GM18511 (cell line): ENCODE results near the gene TAOK1.
A peak's percentile ranks its signal among the peaks of the same experiment; 100 is the strongest.

Source experiments
- ATAC-seq: cut with Tn5 transposase; IDR thresholded peaks from one replicate; pipeline ENCODE4 v1.9.1; 2021; ENCODE audit warnings: mild to moderate bottlenecking, moderate library complexity; ENCODE audit not compliant: unreplicated experiment

The TAOK1 gene

DNA sequence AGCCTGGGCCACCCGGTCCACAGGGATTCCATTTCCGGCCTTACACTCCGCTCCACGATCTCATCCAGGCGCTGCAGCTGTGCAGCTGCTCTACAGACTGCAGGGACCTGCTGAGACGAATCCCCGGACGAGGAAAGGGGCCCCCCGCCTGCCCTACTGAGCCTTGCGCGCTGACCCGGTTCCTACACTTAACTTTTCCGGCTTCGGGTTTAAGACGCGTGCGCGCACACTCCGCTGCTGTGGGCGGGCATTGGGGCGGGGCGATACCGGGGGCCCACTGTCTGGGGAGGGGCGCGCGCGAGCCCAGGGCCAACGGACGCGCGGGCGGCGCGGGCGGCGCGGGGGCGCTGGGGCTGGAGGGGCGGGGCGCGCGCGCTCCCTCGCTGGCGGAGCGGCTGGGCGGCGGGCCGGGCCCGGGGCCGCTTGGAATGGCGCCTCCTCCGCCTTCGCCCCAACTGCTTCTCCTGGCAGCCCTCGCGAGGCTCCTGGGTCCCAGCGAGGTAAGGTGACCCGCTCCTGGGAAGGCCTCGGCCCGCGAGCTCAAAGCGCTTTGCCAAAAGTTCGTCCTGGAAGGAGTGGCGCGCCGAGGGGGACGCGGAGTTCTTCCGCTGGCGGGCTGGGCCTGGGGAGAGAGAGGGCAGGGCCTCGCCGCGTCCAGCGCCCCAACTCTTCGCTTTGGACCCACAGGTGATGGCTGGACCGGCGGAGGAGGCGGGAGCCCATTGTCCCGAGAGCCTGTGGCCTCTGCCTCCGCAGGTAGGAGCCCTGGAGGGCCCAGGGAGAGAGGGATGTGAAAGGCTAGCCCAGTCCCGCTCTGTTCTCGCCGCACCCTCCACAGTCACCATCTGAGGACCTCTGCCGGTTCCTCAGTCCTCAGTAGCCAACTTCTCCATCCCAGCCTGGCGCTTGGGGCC lies 178.4 kb downstream of the TAOK1 start, which contains the start of gene TP53I13:
Gene TP53I13, plus strand, starts transcription at position 371 of the 914 bp plus-strand sequence. Its CDS starts 58 bp downstream, at position 429.
- ATAC-seq: peak; percentile 60

DNA sequence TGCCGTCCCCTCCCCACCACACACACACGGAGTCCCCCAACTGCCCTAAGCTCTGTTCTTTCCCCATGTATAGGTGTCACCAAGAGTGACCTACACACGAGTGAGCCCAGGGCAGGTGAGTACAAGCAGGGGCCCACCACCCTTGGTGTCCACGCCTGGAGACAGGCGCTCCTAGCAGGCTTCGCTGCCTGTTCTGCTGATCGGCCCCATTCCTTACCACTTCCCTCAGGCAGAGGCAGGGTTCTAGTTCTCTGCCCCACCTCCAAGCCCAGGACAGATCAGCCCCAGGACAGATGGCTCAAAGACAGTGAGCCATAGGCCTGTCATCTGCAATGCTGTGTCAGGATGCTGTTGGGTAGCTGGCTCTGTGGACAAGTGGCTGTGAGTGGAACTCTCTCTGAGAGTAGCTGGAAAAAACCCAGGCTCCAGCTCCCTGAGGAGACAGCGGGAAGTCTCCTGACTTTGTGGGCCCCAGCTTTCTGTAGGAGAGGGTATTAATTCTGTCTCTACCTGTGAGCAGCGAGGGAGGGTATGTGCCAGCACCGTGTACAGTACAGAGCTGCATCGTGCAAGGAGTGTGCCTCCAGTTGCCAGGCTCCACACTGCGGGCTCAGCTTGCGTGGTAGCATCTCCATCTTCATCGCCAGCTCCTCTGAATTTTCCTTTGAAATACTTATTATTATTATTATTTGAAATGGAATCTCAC lies 179.2 kb downstream of the TAOK1 start:
- ATAC-seq: no peak

GRCh38 chr17:29570521-29570920 lies 180.4 kb downstream of the TAOK1 start:
- no peak for ATAC-seq

DNA sequence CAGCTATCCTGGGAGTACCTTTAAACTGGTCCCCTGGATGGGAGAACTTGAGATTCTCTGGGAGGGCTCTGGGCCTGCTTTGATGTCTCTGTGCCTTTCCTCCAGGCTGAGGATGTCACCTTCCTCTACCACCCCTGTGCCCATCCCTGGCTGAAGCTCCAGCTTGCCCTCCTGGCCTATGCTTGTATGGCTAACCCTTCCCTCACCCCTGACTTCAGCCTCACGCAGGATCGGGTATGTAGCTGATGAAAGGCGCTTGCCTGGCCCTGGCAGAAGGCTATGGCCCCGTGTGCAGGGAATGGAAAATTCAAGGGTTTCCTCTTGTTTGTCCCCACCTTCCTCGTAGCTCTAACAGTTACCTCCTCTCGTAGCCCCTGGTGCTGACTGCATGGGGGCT lies 181.3 kb downstream of the TAOK1 start:
- no peak for ATAC-seq

DNA sequence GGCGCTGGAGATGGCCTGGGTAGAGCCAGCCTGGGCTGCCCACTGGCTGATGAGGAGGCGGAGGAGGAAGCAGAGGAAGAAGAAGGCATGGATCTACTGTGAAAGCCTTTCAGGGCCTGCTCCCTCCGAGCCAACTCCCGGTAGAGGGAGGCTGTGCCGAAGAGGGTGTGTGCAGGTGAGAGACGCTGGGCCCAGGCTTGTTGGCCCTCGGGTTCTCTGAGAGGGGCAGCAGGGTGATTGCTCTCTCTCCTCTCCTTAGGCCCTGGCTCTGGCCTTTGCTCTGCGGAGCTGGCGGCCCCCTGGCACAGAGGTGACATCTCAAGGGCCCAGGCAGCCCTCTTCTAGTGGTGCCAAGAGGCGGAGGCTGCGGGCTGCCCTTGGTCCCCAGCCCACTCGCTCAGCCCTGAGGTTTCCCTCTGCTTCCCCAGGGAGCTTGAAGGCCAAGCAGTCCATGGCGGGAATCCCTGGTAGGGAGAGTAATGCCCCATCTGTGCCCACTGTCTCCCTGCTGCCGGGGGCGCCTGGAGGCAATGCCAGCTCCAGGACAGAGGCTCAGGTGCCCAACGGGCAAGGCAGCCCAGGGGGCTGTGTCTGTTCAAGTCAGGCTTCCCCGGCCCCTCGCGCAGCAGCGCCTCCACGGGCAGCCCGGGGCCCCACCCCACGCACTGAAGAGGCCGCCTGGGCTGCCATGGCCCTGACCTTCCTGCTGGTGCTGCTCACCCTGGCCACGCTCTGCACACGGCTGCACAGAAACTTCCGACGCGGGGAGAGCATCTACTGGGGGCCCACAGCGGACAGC lies 181.9 kb downstream of the TAOK1 start:
- no peak for ATAC-seq

GRCh38 chr17:29572691-29573557 lies 182.8 kb downstream of the TAOK1 start:
- no peak for ATAC-seq

DNA sequence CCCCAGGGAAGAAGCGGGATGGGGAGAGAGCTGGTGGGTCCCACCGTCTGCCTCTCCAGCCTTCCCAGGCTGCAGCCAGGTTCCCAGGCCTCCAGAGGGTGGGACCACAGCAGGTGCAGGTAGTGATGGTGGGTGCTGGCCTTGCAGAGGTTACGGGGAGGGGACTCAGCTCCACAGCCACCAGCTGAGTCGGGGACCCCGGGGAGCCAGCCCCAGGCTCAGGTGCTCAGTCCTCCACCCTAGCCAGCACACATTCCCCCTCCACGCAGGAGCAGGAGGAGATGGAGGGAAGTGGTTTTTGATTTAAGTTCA lies 183.4 kb downstream of the TAOK1 start:
- ATAC-seq: no peak

GRCh38 chr17:29573871-29574731 lies 183.9 kb downstream of the TAOK1 start:
- ATAC-seq: no peak

DNA sequence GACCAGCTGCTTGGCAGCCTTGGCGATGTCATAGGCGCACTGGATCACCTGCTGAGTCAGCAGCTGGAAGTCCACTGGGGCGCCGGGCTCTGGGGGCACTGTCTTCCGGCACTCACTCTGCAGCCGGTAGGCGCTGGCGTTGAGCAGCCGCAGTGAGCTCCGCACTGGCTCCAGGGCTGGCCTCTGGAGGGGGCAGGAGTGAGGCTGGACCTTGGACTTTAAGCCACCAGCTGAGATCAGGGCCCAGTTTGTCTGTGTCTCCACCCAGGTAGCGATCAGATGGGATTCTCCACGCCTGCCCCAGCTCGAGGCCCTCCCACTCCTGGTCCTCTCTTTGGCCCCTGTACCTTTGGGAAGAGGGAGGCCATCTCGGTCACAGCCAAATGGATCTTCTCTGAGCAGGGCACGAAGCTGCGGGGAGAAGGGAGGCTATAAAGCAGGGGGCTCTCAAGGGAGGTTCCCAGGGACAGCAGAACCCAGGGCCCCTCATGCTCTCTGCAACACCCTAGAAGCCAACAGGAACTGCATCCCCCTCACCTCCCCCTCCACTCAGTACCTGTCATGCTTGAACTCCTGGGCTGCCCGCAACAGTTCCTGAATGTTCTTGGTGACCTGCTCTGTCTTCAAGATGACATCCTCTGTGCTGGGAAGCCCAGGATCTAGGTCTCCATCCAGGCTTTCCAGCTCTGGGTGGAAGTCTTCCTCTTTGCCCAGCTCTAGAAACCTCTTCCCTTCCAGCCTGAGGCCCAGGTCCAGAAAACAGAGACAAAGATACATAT lies 184.8 kb downstream of the TAOK1 start:
- no peak for ATAC-seq

GRCh38 chr17:29575511-29576213 lies 185.5 kb downstream of the TAOK1 start:
- no peak for ATAC-seq

GRCh38 chr17:29576214-29577000 lies 186.2 kb downstream of the TAOK1 start:
- ATAC-seq: no peak

- no peak for ATAC-seq
Measured at GRCh38 chr17:29577001-29577370, 186.8 kb downstream of the TAOK1 start.

DNA sequence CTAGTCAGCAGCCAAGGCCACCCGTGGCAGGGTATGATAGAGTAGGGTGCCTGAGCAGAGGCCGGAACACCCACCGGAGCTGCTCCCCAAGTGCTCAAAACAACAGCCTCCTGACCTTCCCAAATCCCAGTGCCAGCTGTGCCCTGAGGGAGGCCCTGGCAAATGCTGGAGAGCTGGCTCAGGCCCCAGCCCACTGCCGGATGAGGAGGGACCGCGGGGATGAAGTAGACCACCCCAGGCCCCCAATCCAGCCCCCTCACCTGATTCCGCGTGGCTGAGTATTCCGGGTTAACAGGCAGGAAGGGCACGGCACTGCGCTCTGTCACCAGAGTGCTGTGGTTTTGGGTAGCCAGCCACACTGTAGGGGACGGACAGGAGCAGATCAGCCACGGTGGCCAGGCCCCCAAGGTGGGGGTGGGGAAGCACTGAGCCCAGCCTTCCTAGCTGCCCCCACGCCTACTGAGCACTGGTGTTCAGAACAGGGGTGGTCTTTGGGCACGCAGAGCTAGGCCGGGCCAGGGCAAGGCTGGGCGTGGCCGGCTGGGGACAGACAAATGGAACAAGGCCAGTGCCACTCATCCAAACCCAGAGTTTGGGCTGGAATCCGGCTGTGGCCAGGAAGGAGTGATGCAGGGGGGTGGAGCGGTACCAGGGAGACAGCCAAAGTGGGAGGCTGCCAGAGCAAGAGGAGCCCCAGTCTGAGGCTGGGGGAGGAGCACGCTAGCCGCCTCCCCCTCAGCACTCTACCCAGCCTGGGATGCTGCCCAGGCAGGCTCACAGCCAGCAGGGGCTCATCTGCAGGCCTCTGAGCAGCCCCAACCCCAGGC lies 187.4 kb downstream of the TAOK1 start:
- no peak for ATAC-seq

DNA sequence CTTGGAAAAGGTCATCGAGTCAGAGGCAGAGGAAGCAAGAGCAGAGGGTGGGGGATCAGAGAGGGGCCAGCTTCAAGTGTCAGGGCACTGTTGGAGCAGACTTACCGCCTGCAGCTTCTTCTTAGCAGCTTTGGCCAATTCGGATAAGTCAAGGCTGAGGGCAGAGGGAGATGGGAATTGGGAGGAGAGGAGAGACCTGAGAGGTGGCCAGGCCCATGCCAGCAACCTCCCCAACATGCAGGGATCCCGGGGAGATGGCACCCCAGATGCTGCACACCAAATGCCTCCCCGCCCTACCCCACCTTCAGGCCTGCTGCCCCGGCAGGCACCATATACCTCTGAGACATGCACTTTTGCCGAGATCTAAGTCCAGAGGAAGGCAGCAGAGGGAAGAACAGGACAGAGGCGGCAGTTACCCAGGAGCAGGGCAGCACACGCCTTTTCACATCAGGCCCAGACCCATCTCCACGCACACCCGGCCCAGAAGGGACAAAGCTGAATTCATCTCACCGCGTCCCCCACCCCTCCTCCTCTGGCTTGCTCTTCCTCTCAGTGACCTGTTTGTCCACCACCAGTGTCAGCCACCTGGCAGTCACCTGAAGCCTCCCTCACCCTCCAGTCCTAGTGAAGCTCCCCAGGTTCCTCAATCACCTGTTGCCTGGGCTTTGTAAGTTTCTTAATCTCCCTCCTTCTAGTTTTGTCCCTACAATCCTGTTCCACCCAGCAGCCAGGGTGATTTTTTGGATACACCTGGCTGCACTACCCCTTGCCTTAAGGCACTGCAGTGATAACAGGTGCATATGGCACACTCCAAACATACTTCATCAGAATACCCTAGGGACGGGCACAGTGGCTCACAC lies 188.7 kb downstream of the TAOK1 start:
- ATAC-seq: no peak
